ENCODE measurements around the gene HFM1.

Gene HFM1

GRCh38 chr1:91346824-91347223 is 57.8 kb downstream of the HFM1 start:
- H3K27me3 ChIP-seq (ENCODE audit: insufficient read depth, poor library complexity, severe bottlenecking): no peaks in the 10 kb centered on the region
- no peak overlapping the region for H3K4me3 ChIP-seq (replicated peaks; ENCODE audit: insufficient read depth, low read length)
- no peak overlapping the region for H3K27ac ChIP-seq (replicated peaks)
- no peak for DNase-seq (ENCODE audit: low read depth in 1 of 2, low spot score in 1 of 2)
- no peak for TF ChIP-seq REST (IDR thresholded peaks at IDR 0.05; ENCODE audit: insufficient replicate concordance, low read depth)
- no peak for TF ChIP-seq POLR2AphosphoS5 (IDR thresholded peaks at IDR 0.05; ENCODE audit: low read depth)
- TF ChIP-seq GABPA (IDR thresholded peaks at IDR 0.05; ENCODE audit: low read depth): no peak
- no peak for TF ChIP-seq SPI1 (IDR thresholded peaks at IDR 0.05; ENCODE audit: borderline replicate concordance, low read depth)
- no peak for TF ChIP-seq CTCF (IDR thresholded peaks at IDR 0.05; ENCODE audit: insufficient read depth, low read length)

- Histone ChIP-seq H3K27me3 (ENCODE audit: insufficient read depth, poor library complexity, severe bottlenecking) (no peaks in the 10 kb centered on the region), H3K4me3 (replicated peaks; ENCODE audit: insufficient read depth, low read length) (no peak overlapping the region), H3K27ac (replicated peaks) (no peak overlapping the region)
- no peak for TF ChIP-seq REST (IDR thresholded peaks at IDR 0.05; ENCODE audit: insufficient replicate concordance, low read depth)
- TF ChIP-seq CTCF (IDR thresholded peaks at IDR 0.05; ENCODE audit: insufficient read depth, low read length): no peak
- DNase-seq (ENCODE audit: low read depth in 1 of 2, low spot score in 1 of 2): no peak
Observed at GRCh38 chr1:91345395-91346005, 59.1 kb downstream of the HFM1 start.

- TF ChIP-seq GABPA (IDR thresholded peaks at IDR 0.05; ENCODE audit: low read depth) (no peak), POLR2AphosphoS5 (IDR thresholded peaks at IDR 0.05; ENCODE audit: low read depth) (no peak), CTCF (IDR thresholded peaks at IDR 0.05; ENCODE audit: insufficient read depth, low read length) (no peak), REST (IDR thresholded peaks at IDR 0.05; ENCODE audit: insufficient replicate concordance, low read depth) (no peak), SPI1 (IDR thresholded peaks at IDR 0.05; ENCODE audit: borderline replicate concordance, low read depth) (no peak)
- DNase-seq (ENCODE audit: low read depth in 1 of 2, low spot score in 1 of 2): no peak
- Histone ChIP-seq H3K27ac (replicated peaks) (no peak overlapping the region), H3K27me3 (ENCODE audit: insufficient read depth, poor library complexity, severe bottlenecking) (no peaks in the 10 kb centered on the region), H3K4me3 (replicated peaks; ENCODE audit: insufficient read depth, low read length) (no peak overlapping the region)
Observed at GRCh38 chr1:91338501-91338900, 66.1 kb downstream of the HFM1 start.
